Measurements from ENCODE around the gene CCDC182.

DNA sequence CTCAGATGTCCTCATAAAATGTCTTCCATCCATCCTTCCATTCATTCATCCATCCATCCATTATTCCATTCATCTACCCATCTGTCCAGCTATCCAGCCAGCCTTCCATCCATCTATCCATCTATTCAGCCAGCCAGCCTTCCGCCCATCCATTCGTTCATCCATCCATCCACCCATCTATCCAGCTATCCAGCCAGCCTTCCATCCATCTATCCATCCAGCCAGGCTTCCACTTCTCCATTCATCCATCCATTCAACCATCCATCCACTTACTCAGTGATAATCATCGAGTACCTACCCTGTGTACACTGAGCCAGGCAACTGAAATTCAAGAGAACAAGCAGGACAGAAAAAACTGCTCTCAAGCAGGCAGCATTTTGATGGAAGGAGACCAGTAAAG is 4.6 kb upstream of the CCDC182 start:
- TF ChIP-seq, protein P1, sequence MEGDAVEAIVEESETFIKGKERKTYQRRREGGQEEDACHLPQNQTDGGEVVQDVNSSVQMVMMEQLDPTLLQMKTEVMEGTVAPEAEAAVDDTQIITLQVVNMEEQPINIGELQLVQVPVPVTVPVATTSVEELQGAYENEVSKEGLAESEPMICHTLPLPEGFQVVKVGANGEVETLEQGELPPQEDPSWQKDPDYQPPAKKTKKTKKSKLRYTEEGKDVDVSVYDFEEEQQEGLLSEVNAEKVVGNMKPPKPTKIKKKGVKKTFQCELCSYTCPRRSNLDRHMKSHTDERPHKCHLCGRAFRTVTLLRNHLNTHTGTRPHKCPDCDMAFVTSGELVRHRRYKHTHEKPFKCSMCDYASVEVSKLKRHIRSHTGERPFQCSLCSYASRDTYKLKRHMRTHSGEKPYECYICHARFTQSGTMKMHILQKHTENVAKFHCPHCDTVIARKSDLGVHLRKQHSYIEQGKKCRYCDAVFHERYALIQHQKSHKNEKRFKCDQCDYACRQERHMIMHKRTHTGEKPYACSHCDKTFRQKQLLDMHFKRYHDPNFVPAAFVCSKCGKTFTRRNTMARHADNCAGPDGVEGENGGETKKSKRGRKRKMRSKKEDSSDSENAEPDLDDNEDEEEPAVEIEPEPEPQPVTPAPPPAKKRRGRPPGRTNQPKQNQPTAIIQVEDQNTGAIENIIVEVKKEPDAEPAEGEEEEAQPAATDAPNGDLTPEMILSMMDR (IDR thresholded peaks at IDR 0.05): no peak
- TF ChIP-seq POLR2A (IDR thresholded peaks at IDR 0.05): no peak
- TF ChIP-seq EP300 (IDR thresholded peaks at IDR 0.05): no peak
- no peak for TF ChIP-seq POLR2AphosphoS5 (IDR thresholded peaks at IDR 0.05)

Data from sigmoid colon (tissue), 4 donors.